ENCODE measurements around the gene UST.

- TF ChIP-seq CTCF (IDR thresholded peaks at IDR 0.05; ENCODE audit: low read depth, low read length, poor library complexity, severe bottlenecking) (no peak), EZH2phosphoT487 (IDR thresholded peaks at IDR 0.05; ENCODE audit: borderline replicate concordance, low read length) (no peak)
Observed at GRCh38 chr6:148983966-148984365, 237.1 kb downstream of the UST start.
